ENCODE measurements around the gene VIPR1.

The VIPR1 gene

DNA sequence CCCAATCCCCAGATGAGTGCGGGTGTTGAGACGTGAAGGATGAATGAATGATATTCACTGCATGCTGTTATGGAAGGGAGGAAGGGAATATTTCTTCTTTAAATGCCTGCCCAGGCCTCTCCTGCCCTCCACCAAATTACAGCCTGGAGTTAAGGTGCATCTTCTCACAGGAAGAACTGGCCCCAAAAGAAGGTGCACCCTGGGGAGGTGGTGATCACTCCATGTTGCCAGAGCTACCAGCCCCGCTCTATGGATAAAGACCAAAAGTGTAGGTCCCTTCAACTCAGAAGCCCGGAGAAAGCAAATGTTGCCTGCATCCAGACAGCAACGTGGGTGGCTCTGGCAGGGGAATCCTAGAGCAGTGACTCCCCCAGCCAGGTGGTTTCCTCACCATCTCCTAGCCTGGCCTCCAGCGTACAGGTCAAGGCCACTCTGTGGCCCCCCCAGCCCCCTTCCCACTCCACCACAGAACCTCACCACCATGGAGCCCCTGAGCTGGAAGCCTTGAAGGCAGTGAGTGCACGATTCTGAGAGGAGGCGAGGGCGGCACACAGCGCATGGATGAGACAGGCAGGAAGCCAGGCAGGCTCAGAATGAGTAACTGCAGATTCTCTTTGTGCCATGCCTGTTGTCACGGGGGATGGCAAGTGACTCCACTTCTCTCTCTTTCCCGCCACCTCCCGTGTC, 3.5 kb upstream of the VIPR1 start:
- in situ Hi-C loops (cut with HindIII; ENCODE audit: low pct_unique_long_range_greater_than_20kb, low sequenced_read_pairs), result no loop called here
- no peak for TF ChIP-seq JUND (IDR thresholded peaks at IDR 0.05; ENCODE audit: low read depth)
- no peak for DNase-seq (ENCODE audit: low read depth in 1 of 2, low spot score in 1 of 2)

DNA sequence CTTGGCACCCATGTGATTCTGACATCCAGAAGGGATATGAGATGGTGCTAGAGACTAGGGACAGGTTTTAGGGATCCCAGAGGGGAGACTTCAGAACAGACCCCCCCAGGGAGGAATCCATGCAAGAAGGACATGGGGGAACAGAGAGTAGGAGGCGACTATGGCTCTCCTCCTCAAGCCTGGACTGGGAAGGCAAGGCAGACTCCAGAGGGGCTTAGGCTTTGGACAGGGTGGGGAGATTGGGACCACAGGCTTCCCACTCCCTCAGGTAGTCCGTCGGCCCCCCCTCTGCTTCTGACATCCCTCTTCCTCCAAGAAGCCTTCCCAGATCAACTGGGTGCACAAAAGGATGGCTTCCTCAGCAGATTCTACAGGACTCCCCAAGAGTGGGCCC, 3.0 kb upstream of the VIPR1 start:
- in situ Hi-C loops (cut with HindIII; ENCODE audit: low pct_unique_long_range_greater_than_20kb, low sequenced_read_pairs), result no loop called here
- DNase-seq (ENCODE audit: low read depth in 1 of 2, low spot score in 1 of 2), result no peak
- TF ChIP-seq JUND (IDR thresholded peaks at IDR 0.05; ENCODE audit: low read depth), result no peak

DNA sequence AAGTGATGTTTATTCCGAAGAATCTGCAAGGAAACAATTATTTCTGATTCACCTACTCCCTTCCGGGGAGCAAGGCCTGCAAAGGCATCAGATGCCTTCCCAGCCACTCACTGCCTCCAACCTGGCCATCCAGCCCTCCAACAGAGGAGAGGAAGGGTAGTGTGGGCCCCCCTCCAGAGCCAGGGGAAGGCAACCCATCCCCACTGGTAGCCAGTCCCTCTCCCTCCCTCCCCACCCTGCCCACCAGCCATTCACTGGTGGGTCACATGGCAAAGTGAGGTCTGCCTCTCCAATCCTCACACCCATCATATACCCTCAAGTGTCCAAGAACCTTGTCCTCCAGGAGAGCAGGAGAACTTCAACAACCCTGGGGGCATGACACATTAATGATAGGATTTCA, 2.4 kb upstream of the VIPR1 start:
- no peak for DNase-seq (ENCODE audit: low read depth in 1 of 2, low spot score in 1 of 2)
- in situ Hi-C loops (cut with HindIII; ENCODE audit: low pct_unique_long_range_greater_than_20kb, low sequenced_read_pairs), result no loop called here
- no peak for TF ChIP-seq JUND (IDR thresholded peaks at IDR 0.05; ENCODE audit: low read depth)

DNA sequence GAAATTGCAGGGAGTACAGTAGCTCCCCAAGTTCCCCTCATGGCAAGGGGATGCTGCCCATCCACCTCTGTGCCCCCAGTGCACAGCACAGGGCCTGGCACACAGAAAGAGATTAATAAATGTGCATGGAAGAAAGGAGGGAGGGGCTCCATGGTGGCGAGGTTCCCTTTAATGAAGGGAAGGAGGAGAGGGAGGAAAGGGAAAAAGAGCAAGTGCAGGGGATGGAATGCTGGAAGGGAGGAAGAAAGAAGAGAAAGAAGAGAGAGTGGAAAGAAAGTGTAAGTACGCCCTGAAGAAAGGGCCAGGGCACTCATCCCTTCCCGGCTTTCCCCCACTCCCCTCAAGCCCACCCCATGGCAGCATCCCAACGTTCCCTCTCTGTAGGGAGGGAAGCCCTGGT, 1.5 kb upstream of the VIPR1 start:
- in situ Hi-C loops (cut with HindIII; ENCODE audit: low pct_unique_long_range_greater_than_20kb, low sequenced_read_pairs), result no loop called here
- TF ChIP-seq JUND (IDR thresholded peaks at IDR 0.05; ENCODE audit: low read depth), result no peak
- no peak for DNase-seq (ENCODE audit: low read depth in 1 of 2, low spot score in 1 of 2)

DNA sequence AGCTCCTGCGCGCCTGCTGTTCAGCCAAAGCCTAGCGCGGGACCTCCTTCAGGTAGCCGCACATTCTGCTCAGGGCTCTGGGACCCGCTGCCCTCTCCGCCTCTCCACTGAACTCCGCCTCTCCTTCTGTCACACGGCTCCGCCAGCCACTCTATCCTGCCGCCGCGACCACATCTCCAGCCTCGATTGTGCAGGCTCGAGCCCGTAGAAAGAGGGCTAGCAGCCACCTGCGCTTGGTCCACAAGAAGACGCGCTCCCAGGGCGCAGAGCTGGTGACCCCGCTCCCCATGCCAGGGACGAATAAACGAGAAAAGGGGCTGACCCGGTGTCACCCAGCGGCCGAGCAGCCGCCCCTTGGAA, 1.1 kb upstream of the VIPR1 start:
- TF ChIP-seq JUND (IDR thresholded peaks at IDR 0.05; ENCODE audit: low read depth), result no peak
- in situ Hi-C loops (cut with HindIII; ENCODE audit: low pct_unique_long_range_greater_than_20kb, low sequenced_read_pairs), result no loop called here
- DNase-seq (ENCODE audit: low read depth in 1 of 2, low spot score in 1 of 2), result no peak

DNA sequence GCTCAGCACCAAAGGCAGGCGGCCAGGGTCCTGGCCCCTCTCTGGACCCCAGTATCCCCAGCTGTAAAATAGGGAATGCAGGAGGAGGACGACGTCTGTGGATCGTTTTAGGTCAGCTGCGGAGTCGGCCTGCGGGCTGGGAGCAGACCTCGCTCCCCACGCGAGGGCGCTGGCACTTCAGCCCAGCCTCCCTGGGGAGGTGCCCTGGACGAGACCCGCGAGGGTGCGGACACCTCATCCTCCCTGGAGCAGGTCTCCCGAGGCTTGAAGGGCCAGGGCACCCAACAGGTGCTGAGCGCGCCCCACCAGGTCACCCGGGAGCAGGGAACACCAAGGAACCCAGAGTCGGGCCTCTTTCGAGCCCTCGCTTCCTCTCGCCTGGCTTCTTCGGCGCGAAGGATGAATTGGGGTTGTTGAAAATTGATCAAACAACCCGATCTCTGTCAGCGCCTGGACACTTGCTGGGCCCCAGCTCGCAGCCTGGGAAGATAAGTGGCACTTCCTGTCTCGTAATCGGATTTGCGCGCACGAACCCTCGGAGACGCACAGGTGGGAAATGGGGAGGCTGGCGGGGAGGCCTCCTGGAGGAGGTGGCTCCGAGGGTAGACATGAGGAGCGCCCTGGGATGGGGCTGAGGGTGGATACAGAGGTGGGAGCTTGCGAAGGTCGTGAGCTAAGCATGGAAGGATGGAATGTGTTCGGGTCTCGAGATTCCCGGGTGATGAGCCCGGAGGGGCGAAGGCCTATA, 588 bp upstream of the VIPR1 start:
- in situ Hi-C loops (cut with HindIII; ENCODE audit: low pct_unique_long_range_greater_than_20kb, low sequenced_read_pairs), result no loop called here
- no peak for TF ChIP-seq JUND (IDR thresholded peaks at IDR 0.05; ENCODE audit: low read depth)

DNA sequence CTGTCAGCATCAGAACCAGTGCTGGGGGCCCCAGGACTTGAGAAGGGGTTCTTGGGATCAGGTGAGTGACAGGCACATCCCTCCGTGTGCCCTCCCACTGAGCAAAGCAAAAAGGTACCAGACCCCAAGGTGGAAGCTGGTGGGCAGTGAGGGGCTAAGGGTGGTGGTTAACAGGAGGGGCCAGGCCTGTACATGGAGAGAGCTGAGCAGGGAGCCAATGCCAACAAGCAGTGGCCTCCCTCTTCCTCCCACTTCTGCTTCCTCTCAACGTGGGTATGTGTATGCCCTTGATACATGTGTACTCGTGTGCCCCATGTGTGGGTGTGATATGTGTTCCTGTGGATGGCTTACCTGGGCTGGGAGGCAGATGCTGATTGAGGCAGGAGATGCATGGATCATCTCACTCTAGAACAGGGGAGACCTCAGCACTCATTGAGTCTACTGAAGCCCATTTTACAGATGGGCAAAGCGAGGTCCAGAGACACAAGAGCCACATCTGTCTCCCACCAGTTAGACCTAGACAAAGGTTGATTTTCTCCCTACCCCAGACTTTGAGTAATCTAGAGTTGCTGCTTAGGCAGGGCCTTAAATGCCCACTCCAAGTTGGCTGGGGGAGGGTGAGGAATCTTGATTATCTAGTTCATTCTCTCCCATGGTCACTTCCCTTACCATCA, 945 bp downstream of the VIPR1 start:
- DNase-seq (ENCODE audit: low read depth in 1 of 2, low spot score in 1 of 2), result no peak
- TF ChIP-seq JUND (IDR thresholded peaks at IDR 0.05; ENCODE audit: low read depth), result no peak
- in situ Hi-C loops (cut with HindIII; ENCODE audit: low pct_unique_long_range_greater_than_20kb, low sequenced_read_pairs), result no loop called here

More for the DNA sequence above, 588 bp upstream of the VIPR1 start:
- DNase-seq (ENCODE audit: low read depth in 1 of 2, low spot score in 1 of 2), result peak; percentile 85 to 90

DNA sequence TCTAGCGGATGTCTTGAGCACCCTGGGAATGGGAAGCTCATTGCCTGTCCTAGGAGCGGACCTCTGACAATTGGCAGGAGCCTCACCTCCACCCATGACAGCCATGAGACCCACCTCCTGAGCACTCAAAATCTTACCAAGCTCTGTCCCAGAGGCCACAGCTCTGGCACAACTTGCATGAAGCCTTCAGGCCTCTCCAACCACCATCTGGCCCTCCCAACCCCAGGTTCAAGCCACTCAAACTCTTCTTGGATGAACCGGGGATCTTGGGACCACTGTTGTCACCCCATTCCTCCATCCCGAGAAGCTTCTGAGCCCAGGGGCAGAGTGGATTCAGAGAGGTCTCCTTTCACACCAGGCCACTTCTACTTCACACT, 1.5 kb downstream of the VIPR1 start:
- TF ChIP-seq JUND (IDR thresholded peaks at IDR 0.05; ENCODE audit: low read depth), result no peak
- in situ Hi-C loops (cut with HindIII; ENCODE audit: low pct_unique_long_range_greater_than_20kb, low sequenced_read_pairs), result no loop called here

DNA sequence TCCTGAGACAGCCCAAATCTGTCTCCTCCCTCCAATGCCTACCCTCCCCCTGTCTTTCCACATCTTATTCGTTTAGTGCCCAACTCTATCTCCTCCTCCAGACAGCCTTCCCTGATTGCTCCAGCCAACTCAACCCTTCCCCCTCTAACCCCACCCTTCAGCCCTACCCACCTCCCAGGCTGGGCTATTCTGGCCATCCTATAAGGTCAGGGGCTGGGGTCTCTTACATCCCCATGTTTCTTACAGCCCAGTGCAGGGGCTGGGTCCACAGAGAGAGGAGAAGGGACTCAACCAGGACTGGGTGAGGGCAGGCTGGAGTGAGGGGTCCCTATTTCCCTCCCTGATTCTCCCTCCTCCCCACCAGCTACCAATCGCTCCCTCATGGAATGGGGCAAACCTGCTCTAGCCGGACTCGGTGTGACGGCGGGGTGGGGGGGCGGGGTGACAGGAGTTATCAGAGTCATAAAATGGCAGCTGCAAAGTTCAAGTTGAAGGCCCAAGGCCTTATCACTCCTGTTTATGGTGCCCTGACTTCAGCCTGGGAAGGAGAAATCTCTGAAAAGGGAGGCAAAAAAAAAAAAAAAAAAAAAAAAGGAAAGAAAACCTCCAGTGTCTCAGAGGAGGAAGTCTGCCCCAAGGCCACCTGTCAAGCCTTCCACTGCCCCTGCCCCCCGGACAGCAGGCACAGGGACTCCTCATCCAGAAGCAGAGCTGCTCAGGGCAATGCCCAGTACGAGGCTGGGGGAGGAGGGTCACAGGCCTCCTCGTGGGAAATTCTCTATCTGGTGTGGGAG, 2.1 kb downstream of the VIPR1 start:
- TF ChIP-seq JUND (IDR thresholded peaks at IDR 0.05; ENCODE audit: low read depth), result no peak
- in situ Hi-C loops (cut with HindIII; ENCODE audit: low pct_unique_long_range_greater_than_20kb, low sequenced_read_pairs), result no loop called here
- DNase-seq (ENCODE audit: low read depth in 1 of 2, low spot score in 1 of 2), result no peak

More for the DNA sequence above, 1.5 kb downstream of the VIPR1 start:
- DNase-seq (ENCODE audit: low read depth in 1 of 2, low spot score in 1 of 2), result no peak

DNA sequence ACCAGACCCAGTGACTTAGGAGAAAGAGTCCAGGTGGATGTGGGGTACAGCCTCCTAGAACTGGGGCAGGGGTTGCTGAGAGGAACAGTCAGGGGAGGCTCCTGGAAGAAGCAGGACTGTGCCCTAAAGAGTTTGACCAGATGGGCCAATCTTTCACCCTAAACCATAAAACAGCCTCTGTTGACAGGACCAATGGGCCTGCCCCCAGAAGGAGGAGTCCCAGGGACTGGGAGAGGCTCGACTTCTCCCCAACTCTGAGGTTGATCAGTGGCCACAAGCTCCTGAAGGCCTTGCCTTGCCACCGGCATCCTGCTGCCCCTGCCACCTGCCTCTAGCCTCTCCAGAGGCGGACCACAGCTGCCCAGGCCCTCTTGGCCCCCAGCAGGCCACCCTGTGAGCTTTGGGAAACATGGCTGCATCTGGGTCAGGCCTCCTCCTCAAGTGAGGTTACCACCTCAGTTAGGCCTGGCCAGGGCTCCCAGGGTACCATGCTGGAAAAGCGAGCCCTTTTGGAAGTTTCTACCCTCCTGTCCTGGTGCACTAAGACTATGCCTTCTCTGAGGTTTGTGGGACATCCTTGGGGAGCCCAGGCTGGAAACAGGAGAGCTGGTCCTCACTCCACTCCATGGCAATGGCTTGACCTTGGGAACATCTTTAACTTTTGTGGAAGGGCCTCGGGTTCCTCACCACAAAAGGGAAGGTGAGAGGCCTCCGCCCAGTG, 2.8 kb downstream of the VIPR1 start:
- in situ Hi-C loops (cut with HindIII; ENCODE audit: low pct_unique_long_range_greater_than_20kb, low sequenced_read_pairs), result no loop called here
- no peak for TF ChIP-seq JUND (IDR thresholded peaks at IDR 0.05; ENCODE audit: low read depth)
- DNase-seq (ENCODE audit: low read depth in 1 of 2, low spot score in 1 of 2), result no peak

DNA sequence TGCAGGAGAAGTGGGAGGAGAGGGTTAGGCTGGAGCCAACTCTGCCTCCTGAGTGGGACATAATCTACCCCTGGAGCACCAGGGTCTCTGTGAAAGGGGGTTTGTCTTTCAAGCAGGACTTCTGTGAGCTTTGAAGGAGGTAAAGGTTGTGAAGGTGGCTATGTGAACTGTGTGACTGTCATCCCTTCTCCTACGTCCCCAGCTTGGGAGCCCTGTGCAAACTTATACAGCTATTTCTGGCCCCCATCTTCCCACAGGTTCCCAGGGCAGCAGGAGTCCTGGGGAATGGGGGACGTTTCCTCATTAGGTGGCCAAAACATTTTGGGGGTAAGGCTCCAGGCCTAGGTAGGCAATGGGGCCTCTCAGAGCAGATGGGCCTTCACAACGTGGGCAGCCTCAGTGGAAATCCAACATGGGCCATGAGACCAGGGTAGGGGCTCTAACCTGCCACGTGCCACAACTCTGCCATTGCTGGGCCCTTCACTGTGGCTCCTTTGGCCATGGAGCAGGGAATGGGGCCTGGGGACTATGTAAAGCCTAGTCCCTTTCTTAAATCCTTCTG, 3.5 kb downstream of the VIPR1 start:
- TF ChIP-seq JUND (IDR thresholded peaks at IDR 0.05; ENCODE audit: low read depth), result no peak
- DNase-seq (ENCODE audit: low read depth in 1 of 2, low spot score in 1 of 2), result no peak
- in situ Hi-C loops (cut with HindIII; ENCODE audit: low pct_unique_long_range_greater_than_20kb, low sequenced_read_pairs), result no loop called here

DNA sequence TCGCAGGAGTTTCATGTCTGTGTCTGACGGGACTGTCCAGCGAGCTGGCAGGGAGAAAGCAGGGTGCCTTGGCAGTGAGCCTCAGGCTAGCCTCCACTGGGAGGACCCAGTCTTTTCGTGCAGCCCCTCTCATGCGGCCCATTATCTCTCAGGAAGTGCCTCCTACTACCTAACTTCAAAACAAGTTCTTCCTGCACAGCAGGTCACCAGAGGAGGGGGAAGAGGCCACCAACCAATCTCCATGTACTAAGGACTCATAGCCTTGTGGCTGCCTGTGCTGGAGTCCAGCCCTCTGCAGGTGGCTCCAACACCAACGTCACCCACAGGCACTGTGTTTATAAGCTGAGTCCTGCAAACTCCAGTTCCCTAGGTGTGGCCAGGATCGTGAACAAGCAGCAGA, 4.8 kb downstream of the VIPR1 start:
- peak; percentile 90 to 92 for DNase-seq (ENCODE audit: low read depth in 1 of 2, low spot score in 1 of 2)
- in situ Hi-C loops (cut with HindIII; ENCODE audit: low pct_unique_long_range_greater_than_20kb, low sequenced_read_pairs), result no loop called here

More for the DNA sequence above, 4.8 kb downstream of the VIPR1 start:
- no peak for TF ChIP-seq JUND (IDR thresholded peaks at IDR 0.05; ENCODE audit: low read depth)
